ENCODE data around the gene ELFN1.

Gene ELFN1

DNA sequence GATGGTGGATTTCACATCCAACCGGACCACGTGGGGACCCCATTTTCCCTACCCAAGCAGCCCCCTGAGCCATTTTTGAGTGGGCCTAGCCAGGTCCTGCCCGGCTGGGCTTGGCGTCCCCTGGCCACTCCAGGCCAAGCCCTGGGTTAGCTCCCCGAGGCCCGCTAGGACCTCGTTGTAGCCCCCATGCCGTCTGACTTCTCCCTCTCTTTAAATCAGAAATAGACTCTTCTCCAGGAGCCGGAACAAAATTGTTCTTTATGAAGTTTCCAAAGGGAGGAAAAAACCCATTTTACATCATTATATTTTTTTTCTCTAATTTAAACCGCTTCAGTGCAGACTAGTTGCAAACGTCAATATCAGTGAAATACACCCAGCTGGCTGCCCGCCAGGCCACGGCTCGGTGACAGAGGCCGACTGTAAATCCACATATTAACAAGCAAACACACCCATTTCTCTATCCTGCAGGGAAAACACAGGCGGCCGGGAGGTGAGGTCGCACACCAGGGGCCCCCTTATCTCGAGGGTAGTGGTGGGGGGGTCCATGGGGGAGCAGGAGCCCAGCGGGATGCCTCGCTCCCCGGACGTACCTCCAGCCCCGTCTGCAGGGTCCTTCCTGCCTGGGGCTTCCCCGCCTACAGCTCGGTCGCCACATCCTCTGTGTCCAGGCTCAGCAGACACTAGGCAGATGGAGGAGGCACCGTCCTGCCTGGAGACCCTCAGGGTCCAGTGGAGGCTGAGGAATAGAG is 72.7 kb downstream of the ELFN1 start:
- peak; percentile 9 for DNase-seq (ENCODE audit: low spot score)

DNA sequence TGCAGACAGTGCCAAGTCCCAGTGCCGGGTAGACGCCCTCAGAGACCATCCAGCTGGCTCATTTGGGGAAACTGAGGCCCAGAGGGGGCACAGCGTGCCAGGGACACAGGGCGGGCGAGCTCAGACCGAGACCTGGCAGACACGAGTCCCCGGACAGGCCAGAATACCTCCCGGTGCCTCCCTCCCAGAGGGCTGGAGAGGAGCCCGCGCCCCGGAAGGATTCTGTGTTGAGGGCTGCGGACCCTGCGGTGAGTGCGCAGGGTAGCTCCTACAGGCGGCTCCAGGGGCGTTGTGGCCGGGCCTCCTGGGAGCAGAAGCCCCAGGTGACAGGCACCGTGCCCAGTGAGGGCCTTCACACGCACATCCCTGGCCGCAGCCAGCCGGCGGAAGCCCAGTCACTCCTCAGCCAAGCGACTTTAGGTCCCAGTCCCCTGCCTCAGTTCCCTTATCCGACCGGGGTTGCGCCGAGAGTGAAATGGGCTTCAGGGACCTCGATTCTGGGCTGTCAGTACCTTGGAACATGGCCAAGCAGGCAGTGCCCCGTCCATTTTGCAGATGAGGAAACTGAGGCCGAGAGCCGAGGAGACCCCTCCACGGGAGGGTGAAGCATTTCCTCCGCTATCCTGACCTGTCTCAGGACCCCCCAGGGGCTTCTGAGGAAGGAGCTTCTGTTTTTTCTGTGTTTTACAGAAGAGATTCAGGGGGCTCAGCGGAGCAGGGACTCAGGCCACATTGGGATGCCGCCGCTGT is 73.6 kb downstream of the ELFN1 start:
- DNase-seq (ENCODE audit: low spot score), result no peak

DNA sequence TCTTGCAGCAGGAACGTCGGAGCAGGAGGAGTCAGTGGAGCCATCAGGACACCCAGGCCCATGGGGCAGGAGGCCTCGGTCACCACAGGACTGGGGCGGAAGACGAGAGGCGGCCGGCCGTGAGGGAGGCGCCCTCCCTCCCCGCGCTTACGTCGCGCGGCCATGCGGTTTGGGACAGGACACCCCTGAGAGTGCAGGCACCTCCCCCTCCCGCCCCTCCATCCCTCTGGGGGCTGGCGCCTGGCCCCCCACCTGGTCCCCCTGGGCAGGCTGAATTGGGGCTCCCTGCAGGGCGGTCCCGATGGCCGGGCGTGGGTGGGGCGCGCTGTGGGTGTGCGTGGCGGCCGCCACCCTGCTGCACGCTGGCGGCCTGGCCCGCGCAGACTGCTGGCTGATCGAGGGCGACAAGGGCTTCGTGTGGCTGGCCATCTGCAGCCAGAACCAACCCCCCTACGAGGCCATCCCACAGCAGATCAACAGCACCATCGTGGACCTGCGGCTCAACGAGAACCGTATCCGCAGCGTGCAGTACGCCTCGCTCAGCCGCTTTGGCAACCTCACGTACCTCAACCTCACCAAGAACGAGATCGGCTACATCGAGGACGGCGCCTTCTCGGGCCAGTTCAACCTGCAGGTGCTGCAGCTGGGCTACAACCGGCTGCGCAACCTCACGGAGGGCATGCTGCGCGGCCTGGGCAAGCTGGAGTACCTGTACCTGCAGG is 74.4 kb downstream of the ELFN1 start:
- no peak for DNase-seq (ENCODE audit: low spot score)

DNA sequence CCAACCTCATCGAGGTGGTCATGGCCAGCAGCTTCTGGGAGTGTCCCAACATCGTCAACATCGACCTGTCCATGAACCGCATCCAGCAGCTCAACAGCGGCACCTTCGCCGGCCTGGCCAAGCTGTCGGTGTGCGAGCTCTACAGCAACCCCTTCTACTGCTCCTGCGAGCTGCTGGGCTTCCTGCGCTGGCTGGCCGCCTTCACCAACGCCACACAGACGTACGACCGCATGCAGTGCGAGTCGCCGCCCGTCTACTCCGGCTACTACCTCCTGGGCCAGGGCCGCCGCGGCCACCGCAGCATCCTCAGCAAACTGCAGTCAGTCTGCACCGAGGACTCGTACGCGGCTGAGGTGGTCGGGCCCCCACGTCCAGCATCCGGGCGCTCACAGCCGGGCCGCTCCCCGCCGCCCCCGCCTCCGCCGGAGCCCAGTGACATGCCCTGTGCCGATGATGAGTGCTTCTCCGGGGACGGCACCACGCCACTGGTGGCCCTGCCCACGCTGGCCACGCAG is 75.0 kb downstream of the ELFN1 start:
- DNase-seq (ENCODE audit: low spot score), result no peak

DNA sequence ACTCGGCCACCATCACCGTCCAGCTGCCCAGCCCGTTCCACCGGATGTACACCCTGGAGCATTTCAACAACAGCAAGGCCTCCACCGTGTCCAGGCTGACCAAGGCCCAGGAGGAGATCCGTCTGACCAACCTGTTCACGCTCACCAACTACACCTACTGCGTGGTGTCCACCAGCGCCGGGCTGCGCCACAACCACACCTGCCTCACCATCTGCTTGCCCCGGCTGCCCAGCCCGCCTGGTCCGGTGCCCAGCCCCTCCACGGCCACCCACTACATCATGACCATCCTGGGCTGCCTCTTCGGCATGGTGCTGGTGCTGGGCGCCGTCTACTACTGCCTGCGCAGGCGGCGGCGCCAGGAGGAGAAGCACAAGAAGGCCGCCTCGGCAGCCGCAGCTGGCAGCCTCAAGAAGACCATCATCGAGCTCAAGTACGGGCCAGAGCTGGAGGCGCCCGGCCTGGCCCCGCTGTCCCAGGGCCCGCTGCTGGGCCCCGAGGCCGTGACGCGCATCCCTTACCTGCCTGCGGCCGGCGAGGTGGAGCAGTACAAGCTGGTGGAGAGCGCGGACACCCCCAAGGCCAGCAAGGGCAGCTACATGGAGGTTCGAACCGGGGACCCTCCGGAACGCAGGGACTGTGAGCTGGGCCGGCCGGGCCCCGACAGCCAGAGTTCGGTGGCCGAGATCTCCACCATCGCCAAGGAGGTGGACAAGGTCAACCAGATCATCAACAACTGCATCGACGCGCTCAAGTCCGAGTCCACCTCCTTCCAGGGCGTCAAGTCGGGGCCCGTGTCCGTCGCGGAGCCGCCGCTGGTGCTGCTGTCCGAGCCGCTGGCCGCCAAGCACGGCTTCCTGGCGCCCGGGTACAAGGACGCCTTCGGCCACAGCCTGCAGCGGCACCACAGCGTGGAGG is 75.8 kb downstream of the ELFN1 start:
- no peak for DNase-seq (ENCODE audit: low spot score)

DNA sequence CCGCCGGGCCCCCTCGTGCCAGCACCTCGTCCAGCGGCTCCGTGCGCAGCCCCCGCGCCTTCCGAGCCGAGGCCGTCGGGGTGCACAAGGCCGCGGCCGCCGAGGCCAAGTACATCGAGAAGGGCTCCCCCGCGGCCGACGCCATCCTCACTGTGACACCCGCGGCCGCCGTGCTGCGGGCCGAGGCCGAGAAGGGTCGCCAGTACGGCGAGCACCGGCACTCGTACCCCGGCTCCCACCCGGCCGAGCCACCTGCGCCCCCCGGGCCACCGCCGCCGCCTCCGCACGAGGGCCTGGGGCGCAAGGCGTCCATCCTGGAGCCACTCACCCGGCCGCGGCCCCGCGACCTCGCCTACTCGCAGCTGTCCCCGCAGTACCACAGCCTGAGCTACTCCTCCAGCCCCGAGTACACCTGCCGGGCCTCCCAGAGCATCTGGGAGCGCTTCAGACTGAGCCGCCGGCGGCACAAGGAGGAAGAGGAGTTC is 76.5 kb downstream of the ELFN1 start:
- DNase-seq (ENCODE audit: low spot score), result no peak

DNA sequence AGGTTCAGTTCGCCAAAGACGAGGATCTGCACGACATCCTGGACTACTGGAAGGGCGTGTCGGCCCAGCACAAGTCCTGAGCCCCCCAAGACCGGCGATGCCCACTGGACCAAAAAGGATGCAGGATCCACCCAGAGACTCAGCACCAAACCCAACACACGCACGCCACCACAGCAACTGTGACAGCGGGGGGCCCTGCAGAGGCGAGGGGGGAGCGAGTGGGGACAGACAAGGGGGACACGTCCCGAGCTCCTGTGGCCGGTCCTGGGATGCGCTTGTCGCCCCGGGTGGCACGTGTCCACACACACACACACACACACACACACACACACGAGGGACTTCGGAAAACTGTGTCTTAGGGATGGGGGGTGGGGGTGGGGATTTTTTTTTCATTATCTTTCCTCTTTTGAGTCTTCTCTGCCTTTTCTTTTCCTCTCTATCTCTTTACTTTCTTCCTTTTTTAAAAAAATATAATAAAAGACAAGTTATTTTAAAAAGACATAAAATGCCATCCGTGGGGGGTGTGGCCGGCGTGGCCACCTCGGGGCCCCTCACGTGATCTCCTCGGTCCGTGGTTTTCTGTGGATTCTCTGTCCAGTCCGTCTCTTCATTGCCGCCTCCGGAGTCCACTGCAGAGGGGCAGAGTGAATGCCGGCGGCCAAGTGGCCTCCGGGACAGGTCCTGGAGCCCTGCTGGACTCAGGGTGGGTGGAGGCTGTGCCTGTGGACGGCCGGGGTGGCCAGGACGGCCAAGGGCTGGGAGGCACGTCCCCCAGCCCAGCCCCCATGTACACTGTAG is 77.1 kb downstream of the ELFN1 start:
- DNase-seq (ENCODE audit: low spot score), result no peak

DNA sequence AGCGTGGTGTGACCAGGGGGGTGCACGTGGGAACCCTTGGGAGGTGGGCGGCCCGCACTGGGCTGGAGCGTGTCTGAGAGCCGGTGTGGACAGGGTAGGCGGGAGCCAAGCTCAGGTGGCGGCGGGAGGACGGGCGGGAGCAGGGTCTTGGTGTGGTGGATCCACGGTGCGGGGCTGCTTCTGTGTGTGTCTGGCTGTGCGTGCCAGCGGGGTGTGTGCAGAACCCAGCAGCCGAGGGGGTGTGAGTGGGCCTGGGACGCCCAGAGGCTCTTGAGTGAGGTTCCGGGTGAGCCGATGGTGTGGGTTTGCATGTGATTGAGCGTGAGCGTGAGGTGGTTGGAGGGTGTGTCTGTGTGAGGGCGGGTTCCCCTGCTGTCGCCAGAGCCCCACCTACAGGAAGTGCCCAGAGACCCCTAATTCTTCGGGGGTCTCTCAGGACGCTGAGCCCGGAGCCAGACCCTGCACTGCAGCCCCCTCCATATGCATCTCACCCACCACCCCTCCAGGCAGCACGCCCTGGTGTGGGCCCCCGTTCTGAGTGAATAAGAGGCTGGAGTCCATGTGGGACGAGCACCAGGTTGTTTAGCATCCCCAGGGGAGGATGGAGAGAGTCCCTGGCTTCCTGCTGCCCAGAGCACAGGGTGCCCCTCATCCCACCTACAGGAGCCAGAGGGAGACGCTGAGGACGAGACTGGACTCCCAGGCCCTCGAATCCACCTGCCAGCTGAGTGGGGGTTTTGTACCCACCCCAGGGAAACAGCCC is 78.2 kb downstream of the ELFN1 start:
- DNase-seq (ENCODE audit: low spot score), result no peak

DNA sequence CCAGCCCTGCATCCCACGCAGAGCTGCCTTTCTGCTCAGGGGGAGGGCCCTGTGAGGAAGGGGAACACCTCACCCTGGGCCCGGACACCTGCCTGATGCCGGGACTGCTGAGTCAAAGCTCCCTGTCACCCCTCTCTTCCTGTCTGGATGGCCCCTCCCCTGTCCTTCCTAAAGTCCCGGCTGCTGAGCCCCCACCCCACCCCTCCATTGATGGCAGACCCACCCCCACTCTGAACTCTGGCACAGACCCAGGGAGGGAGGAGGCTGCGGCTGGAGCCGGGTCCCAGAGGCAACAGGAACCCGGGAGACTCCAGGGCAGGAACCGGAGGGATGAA is 78.7 kb downstream of the ELFN1 start:
- no peak for DNase-seq (ENCODE audit: low spot score)

DNA sequence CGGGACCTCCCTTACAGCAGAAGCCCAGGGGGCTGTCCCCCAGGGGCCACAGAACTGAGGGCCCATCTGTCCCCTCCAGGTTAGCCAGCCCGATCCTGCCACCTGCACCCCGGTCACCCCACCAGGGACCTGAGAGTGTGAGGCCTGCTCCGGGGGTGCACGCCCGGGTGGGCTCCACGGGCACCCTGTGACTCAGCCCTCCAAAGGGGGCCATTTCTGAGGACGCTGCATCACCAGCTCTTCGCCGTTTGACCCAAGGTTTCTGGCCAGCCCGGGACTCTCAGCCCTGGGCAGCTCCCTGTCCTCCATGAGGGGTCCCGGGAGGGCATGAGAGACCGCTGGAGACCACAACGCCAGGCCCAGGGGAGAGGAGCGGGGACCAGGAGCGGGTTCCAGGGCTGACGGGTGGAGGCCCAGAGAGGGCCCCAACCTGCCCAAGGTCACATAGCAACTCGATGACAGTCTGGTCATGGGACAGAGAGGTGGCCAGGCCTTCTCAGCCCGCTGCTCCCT is 79.3 kb downstream of the ELFN1 start:
- no peak for DNase-seq (ENCODE audit: low spot score)

DNA sequence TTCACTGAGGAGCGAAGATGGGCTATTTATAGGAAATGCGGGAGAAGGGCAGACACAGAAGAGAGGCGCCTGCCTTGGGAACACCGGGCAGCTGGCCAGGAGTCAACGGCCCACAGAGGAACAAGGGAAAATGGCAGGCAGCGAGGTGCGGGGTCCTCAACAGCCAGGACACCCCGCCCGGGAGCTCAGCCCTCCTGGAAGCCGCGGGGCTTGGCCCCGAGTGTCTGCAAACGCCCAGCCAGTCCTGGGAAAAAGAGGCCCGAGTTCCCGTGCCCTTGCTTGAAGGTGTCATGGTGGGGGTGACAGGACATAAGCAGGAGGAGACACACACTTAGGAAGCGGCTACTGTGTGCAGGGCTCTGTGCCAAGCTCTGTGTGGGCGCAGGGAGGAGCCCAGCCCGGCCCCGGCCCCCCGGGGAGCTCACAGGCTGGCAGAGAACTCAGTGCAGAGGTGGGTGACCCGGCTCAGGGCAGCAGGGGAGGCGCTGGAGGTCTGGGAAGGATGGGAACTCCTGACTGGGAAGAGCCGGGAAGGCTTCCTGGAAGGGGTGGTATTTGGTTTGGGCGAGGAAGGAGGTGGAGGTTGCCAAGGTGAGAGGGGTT is 79.9 kb downstream of the ELFN1 start:
- DNase-seq (ENCODE audit: low spot score), result peak; percentile 29

DNA sequence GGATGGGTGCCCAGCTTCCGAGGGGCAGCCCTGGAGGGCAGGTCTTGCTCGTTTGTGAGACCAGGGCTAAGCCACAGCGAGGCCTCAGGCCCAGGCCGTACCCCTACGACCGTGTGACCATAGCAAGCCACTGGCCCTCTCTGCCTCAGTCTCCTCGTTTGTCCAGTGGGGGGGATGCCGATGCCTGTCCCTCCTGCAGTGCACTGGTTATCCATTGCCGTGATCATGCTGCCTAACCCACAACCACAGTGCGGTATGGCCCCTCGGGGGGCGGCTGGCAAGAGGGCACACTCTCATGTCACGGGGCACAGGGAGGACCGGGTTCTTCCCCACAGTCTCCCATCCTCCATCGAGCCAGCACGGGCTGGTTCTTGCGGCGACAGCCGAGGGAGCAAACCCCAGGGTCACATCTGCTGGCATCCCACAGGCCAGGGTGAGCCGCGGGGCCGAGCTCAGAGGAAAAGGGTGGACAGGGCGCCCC is 80.5 kb downstream of the ELFN1 start:
- no peak for DNase-seq (ENCODE audit: low spot score)

DNA sequence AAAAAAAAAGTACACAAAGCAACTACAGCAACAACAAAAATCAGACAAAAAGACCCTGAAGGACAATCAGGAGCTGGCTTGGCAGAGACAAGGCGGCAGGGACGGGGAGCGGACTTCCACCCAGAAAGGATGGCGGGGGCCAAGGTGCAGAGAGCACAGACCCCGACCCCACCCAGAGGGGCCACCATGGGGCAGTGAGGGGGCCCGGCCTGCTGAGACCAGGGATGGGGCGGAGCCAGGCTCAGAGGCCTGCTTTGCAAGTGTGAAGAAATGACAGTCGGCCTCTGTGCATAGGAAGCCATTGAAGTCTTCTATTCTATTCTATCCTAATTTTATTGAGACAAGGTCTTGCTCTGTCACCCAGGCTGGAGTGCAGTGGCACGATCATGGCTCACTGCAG is 82.0 kb downstream of the ELFN1 start:
- no peak for DNase-seq (ENCODE audit: low spot score)

DNA sequence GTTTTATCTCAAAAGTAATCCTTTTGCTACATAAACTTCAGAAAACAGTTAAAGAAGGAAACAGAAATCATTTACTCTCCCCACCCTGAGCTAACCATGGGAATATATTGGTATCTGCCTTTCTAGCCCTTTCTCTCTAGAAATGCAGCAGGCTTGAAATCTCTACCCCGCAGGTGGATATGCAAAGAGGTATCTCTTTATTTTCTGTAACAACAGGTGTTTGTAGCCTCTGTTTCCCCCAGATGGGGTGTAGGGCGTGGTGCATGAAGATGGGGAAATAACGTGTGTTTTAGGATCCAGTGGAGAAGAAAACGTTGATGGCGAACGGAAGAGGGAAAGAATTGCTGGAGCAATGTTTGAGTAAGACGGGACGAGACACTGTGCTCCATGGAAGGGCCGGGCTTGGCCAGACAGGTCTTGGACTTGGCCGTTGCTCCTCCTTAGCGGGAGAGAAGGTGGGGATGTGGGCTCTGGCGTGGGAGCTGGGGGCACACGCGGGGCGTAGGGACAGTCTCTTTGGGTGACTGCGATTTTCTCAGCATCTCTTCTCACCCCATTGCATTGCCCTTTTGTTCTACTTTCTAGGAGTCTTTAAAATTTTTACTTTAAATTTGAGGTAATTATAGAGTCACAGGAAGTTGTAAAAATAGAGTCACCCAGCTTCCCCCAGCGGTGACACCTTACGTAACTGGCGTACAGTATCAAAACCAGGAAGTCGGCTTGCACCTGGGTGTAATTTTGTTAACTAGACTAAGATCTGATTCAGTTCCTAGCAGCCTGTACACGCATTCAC is 82.9 kb downstream of the ELFN1 start:
- DNase-seq (ENCODE audit: low spot score), result no peak

DNA sequence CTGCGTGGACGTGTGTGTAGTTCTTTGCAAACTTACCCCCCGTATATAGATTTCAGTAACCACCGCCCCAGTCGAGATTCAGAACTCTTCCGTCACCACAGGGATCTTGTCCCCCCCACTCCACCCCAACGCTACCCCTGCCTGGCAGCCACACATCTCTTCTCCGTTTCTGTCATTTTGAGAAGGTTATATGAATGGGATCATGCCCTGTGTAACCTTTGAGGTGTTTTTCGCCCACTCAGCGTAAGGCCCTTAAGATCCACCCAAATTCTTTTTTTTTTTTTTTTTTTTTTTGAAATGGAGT is 83.4 kb downstream of the ELFN1 start:
- no peak for DNase-seq (ENCODE audit: low spot score)

DNA sequence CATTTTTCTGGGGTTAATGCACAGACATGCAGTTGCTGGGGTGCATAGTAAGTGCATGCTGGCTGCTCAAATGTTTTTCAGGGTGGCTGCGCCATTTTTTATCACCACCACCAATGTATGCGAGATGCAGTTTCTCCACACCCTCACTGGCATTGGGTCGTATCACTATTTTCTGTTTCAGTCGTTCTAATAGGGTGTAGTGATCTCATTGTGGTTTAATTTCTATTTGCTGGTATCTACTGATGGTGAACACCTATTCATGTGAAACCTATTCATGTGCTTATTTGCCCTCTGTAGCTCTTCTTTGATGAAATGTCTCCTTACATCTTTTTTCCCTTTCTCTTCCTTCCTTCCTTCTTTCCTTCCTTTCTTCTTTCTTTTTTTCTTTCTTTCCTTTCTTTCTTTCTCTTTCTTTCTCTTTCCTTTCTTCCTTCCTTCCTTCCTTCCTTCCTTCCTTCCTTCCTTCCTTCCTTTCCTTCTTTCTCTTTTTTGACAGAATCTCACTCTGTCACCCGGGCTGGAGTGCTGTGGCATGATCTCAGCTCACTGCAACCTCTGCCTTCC is 84.3 kb downstream of the ELFN1 start:
- DNase-seq (ENCODE audit: low spot score), result no peak

DNA sequence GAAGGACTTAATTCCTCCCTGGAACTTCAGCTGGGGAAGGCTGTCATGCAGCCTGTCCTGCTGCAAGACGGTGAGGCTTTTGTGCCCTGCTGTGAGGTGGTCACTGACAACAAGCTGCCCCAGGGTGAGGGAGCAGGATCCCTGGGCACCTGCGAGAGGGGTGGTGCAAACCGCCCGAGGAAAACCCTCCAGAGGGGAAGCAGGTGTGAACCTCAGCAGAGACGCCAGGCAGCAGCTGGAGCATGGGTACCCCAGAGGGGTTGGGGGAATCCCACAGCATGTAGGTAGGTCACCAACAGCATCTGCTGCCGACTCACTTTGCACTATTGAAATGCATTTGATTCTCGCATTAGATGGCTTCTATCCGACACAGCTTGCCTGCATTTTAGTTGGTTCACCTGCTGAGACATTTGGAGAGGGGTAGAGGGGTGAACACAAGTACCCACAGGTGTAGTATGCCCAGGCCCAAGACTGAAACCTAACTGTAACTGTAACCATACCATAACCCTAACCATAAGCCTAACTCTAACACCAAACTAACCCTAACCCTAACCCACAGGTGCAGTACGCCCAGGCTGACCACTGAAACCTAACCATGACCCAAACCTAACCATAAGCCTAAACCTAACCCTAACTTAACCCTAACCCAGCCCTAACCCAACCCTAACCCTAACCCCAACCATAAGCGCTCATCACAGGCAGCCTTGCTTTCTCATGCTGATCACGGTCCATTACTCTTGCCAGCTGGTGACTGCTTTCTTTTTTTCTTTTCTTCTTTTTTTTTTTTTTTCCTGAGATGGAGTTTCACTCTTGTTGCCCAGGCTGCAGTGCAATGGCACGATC is 85.9 kb downstream of the ELFN1 start:
- DNase-seq (ENCODE audit: low spot score), result no peak
